ENCODE data around the gene BMP3.
"Not testable (repeated sequence)": the region's sequence is repeated elsewhere in the genome, so short reads cannot be mapped to it uniquely, and the experiment has no call there.

Gene BMP3, protein sequence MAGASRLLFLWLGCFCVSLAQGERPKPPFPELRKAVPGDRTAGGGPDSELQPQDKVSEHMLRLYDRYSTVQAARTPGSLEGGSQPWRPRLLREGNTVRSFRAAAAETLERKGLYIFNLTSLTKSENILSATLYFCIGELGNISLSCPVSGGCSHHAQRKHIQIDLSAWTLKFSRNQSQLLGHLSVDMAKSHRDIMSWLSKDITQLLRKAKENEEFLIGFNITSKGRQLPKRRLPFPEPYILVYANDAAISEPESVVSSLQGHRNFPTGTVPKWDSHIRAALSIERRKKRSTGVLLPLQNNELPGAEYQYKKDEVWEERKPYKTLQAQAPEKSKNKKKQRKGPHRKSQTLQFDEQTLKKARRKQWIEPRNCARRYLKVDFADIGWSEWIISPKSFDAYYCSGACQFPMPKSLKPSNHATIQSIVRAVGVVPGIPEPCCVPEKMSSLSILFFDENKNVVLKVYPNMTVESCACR

DNA sequence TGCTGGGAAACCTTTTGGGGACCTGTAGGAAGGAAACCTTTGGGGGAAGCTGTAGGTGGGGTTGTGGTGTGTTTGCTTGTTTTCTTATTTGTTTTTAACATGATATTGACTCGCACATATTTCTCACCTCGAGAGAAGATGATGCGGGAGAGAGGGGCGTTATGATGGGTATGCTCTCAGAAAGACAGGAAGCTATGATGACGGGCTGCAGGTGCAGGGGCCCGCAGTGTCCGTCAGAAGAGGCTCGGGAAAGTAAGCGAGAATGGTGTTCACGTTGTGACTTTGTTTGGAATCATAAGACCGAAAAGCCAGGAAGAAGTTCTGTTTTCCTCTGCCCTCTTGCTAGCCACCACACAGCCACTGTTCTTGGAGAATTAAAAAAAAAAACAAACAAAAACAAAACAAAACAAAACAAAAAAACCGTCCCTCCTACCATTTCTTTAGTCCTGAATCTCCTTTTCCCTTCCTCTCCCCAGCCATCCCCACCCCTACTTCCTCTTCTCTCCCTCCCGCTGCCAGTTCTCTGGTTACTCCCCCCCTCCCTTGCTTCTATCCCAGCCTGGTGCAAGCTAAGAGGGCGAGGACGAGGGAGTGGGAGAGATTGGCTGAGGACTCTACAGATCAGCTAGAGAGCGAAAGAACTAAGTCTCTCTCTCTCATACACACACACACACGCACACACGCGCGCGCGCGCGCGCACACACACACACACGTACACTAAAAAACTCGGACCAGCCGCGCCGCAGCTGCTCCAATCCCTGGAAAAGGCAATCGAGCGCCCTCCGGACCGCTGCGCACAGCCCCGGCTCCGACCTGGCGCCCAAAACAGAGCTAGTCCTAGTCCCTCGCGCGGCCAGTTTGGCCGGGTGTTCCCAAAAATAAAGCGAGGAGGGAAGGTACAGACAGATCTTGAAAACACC lies at the start of gene BMP3:
Gene BMP3 (plus strand): TSS at position 648 of the 920 bp plus-strand sequence. CDS start 577 bp downstream, outside the sequence.
- DNase-seq (ENCODE audit: low read depth) = no peak

DNA sequence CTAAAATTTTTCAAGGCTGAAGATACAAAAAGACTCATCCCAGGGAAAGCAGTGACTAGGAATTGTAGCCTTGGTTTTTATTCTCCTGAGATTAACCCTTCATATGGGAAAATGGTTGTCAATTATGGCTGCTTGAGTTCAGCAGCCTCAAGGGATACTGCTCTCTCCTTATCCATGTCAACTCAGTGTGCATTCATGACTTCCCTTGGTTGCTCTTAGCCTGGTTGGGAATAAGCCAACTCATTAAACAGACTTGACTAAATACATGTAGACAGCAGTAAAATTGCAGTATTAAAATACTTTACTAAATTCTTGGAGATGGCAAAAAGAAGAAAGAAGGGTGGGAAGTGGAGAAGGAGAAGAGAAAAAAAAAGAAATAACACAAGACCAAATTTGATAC lies 44.5 kb upstream of the BMP3 start:
- no peak for DNase-seq (ENCODE audit: low read depth)

DNA sequence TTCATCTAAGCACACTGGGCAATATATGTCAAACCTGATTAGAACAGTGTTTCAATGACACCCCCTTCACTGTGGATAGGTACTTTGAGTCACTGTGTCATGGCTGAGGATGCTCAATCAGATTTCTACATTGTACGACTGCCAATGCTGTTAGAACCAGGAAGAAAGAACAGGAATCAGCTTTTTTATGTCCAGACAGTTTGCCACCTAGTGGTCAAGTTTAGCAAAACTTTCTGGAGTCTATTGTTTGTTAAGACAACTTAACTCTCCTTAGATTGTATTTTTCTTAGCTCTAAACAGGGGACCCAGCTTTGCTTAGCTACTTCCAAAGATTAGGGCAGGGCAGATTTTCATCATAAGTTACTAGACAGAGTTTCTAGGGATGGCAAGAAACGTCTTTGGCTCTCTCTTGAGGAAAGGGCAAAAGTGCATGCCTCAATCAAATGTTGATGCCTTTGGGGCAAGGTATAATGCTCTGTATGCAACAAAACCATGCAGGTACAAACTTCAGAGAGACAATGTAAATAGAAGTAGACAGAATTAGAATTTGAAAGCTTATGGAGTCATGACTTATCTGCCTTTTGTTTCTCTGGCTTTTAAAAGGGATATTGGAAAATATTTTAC lies 40.5 kb upstream of the BMP3 start:
- no peak for DNase-seq (ENCODE audit: low read depth)

DNA sequence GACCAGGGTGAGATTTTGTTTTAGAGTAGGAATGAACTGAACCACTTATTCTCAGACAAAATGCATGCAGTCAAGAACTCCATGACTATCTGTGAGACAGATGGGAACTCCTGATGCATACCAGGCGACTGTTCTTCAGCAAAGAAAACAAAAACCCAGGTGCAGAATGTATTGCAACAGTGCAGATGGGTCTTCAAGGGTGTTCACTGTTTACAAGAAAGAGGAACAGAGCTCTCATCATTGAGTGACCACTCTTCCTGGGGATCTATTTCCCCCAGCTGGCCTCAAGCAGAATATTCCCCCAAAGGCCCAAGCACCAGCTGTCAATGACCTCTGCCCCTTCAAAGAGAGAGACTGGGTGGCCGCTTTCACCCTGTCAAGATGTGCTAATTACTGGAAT lies 39.7 kb upstream of the BMP3 start:
- no peak for DNase-seq (ENCODE audit: low read depth)

DNA sequence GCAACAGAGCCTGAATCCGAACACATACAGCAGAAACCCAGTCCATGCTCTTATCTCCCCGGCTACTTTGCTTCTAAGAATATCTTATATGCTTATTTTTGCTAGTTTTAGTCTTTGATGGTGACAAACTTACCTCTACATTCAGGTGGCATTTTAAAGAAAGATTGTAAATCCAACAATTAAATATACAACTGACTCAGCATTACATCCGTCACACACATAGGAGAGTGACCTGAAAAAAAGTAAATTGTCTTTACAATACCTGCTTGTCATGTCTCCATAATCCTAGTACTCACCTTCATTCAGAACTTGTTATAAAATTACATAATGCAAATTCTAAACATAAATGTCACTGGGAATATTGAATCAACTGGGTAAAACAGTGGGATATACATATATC lies 30.6 kb upstream of the BMP3 start:
- no peak for DNase-seq (ENCODE audit: low read depth)

DNA sequence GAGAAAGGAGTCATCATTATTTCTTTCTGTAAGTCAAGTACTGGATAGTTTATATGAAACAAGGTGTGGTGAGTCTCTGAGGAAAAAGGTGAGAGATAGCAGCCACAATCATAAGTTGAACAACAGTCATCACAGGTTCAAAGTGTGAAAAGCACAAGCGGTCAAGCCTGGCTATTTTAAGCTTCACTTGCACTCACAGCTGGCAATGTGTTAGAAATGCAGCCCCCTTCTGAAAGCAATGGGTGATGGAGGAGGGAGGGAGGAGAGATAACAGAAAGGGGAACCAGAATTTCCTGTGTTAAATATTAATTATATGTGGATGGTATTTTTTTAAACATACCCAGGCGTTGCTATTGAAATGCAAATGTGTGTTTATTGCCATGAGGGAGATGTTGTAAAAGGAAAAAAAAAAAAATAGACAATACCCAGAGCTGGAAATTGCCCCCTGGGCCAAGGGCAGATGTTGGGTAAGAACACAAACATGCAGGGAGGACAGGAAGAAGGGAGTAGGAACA lies 26.9 kb upstream of the BMP3 start:
- DNase-seq (ENCODE audit: low read depth) = no peak

DNA sequence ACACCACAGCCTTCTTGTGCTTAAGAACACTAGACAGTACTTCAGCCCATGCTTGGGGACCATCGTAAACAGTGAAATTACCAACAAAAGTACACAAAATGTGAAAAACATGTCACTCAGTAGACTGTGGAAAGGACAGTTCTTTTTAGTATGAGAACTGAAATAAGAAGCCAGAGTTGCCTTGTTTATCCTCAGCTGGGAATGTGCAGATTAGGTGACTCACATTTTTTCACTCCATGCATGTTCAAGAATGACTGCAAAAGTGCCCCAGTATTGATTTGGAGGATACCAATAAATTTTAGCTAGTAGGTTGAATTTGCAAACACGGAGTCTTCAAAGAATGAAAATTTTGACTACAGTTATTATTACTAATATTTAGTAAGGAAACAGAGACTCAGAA lies 23.1 kb upstream of the BMP3 start:
- DNase-seq (ENCODE audit: low read depth) = no peak

DNA sequence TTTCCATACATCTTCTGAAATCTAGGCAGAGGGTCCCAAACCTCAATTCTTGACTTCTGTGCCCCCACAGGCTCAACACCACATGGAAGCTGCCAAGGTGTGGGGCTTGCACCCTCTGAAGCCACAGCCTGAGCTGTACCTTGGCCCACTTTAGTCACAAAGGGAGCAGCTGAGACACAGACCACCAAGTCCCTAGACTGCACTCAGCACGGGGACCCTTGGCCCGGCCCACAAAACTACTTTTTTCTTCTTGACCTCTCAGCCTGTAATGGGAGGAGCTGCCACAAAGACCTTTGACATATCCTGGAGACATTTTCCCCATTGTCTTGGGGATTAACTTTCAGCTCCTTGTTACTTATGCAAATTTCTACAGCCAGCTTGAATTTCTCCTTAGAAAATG lies 13.9 kb upstream of the BMP3 start:
- DNase-seq (ENCODE audit: low read depth) = not testable (repeated sequence)

DNA sequence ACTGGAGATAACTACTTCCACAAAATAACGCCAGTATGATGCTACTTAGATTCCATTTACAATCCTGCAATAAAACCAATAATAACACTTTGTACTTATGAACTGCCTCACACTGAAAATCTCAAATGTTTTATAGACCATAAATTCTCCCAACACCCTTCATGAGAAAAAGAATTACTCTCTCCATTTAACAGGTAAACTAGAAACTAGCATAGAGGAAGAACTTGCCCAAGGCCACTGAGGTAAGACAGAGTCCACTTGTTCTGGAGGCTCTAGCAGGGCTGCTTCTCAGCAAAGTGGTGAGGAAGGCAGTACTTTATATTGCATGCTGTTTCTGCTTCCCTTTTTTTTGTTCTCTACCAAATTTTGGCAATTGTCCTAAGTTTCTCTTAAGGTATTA lies 11.5 kb upstream of the BMP3 start:
- no peak for DNase-seq (ENCODE audit: low read depth)

DNA sequence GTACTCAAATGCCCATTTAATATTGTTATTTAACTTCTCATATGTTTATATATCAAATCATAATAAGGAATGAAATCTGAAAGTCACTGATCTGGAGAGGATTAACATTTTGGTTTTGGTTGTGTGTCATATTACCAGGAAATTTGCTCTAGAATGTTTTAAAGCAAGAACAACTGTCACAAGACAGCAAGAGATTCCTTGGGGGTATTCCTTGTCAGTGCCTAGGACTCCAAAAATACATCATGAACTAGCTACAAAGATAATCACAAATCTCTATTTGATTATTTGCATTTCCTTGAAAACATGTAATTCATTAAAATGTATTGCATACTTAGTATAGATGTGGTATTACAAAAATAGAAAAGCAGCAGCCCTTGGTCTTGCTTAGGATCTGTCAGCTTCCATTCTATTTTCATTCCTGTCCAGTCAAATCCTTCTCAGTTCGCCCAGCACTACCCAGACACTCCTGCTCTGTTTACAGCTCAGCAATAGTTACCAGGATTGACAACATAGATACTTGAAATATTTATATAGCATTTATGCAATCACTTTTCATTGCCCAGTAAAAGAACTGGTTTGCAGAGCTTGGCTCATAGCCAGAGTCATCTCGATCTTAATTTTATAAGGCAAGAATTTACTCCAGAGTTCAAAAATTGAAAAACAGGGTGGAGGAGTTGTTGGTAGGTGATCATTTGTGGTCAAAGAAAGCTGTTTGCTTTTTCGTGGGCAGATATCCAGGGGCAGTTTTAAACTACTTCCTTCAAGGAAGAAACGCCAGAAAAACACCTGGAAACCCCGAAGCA lies 9.2 kb upstream of the BMP3 start:
- DNase-seq (ENCODE audit: low read depth) = no peak

DNA sequence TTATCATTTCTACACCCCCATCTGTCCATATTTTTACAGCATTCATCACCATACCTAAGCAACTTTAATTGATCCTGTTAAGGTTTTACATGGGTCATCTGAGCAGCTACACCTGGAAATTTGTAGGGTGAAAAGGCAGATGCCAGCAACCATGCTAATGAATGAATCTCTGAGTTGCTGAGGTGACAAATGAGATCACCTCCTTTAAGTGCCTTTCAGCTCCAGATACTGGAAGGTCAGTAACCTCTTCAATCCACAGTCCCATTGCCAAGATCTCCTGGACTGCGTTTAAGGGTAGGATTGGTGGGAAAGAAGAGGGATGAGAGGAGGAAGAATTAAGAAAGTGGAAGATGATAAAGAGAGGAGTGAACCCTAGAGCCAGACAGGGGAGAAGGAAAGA lies 8.5 kb upstream of the BMP3 start:
- no peak for DNase-seq (ENCODE audit: low read depth)

DNA sequence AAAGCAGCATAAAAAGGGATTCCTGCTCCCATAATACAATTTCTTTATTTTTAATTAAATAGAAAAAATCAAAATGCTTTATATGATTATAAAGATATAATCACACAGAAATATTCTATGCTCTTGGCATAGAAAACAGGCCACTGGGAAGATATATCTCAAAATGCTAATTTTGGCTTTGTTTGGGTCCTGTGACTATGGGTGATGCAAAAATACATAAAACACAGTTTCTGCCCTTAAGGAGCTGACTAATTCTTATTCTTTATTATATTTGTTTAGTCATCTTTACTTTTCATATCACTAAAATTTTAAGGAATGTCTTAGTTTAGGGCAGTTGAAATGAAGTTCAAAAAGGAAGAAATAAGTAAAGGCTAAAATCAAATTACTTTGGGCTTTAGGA lies 7.0 kb upstream of the BMP3 start:
- no peak for DNase-seq (ENCODE audit: low read depth)

DNA sequence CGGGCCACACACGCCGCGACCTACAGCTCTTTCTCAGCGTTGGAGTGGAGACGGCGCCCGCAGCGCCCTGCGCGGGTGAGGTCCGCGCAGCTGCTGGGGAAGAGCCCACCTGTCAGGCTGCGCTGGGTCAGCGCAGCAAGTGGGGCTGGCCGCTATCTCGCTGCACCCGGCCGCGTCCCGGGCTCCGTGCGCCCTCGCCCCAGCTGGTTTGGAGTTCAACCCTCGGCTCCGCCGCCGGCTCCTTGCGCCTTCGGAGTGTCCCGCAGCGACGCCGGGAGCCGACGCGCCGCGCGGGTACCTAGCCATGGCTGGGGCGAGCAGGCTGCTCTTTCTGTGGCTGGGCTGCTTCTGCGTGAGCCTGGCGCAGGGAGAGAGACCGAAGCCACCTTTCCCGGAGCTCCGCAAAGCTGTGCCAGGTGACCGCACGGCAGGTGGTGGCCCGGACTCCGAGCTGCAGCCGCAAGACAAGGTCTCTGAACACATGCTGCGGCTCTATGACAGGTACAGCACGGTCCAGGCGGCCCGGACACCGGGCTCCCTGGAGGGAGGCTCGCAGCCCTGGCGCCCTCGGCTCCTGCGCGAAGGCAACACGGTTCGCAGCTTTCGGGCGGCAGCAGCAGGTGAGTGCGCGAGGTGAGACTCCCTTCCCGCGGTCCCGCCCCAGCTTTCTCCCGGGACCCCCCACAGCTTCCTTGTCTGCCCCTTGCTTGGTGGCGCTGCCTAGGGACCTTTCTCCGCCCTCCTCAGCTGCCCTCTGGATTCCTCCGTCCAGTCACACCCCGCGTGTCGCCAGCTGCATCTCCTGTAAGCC lies 678 bp downstream of the BMP3 start:
- DNase-seq (ENCODE audit: low read depth) = no peak

DNA sequence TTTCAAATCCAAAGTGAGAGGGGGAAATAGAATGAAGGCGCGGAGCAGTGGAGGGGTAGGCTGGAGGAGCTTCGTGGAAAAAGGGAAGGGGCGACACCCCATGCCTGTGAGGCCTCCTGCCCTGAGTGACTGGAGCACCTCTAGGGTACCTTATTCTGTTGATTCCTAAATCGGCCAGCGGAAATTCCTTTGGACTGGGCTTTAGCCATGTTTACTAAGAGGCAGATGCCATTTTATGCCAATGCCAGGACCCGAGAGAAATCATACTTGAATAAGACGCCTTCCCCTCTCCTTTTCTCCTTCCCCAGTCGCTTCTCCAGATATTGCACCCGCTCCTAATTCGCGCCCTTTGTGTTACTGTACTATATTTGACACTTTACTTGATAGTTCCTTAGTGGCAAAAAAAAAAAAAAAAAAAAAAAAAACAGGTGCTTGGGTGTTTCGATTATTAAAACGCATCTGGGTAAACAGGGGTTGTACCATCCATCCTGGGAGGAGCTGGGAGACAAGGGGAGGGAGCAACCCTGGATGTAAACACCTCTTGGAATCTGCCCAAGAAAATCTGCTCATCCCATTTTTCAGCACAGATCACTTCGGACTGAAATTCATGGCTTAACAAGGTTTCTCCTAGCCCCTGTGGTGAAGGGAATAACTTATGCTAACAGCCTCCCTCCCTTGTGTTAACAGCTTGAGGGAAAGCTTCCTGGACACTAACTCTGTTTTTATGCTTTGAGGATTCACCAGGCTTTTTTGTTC lies 1.5 kb downstream of the BMP3 start:
- DNase-seq (ENCODE audit: low read depth) = no peak

DNA sequence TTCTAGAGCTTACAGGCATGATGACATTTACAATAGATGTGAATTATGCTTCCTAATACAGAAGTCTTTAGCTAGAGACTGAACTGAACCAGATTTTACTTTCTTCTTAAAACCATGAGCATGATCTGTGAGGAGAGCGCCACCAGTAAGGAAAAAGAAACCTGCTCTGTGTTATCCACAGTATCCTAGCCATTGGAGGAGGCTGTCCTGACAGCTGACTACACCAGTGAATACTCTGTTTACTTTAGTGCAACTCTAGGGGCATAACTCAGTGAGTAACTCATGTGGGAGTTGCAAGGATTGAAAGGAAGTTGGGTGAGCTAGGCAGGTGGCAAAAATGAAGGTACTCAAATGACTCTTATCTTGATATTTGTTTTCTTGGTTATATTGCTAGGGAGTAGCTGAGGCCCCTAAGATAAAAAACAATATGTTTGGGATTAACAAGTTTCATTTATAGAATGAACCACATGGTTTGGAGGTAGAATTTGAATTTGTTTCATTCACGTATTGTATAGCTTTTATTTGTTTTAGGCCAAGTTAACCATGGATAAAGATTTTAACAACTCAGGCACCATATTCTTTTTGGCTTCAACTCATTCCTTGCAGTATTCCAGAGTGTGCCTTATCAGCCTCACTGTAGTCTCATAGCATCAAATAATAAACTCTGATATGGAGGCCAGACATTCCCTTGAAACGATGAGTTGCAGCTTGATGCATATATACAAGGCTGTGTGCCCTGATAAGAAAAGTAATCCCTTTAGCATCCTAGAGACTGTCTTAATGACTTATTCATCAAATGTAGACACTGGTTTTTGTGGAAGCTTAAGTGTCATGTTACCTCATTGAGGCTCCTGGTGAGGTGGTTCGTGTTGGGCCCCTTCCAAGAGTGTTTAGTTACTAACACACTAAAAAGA lies 2.5 kb downstream of the BMP3 start:
- DNase-seq (ENCODE audit: low read depth) = no peak

DNA sequence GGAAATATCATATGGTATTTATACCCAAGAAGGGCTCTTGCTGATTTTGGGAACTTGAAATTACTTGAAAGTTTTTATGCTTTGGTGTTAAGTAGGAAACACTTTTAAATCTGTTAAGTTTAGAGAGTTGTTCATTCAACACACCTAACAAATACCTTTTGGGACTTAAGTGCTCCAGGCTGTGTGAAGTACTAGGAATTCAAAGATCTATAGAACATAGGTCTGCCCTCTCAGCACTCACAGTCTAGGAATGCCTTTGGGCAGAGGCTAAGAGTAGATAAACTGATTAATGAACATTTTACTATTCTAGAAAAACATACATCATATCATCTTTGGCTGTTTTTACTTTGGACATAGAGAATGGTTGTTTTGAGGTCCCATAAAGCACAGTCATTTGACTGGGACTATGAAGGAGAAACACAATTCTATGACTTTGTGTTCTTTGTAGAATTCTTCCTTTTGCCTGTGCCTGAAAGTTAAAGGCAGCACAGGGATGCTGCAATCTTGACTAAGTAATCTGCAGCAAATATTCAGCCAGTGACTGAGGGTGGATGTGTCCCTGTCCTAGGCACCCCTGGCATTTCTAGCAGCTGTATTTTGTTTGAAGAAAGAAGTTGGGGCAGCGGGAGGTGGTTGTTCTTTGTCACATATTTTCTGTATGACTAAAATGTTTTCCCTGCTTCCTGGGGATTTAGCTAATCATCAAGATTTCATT lies 8.3 kb downstream of the BMP3 start:
- no peak for DNase-seq (ENCODE audit: low read depth)

DNA sequence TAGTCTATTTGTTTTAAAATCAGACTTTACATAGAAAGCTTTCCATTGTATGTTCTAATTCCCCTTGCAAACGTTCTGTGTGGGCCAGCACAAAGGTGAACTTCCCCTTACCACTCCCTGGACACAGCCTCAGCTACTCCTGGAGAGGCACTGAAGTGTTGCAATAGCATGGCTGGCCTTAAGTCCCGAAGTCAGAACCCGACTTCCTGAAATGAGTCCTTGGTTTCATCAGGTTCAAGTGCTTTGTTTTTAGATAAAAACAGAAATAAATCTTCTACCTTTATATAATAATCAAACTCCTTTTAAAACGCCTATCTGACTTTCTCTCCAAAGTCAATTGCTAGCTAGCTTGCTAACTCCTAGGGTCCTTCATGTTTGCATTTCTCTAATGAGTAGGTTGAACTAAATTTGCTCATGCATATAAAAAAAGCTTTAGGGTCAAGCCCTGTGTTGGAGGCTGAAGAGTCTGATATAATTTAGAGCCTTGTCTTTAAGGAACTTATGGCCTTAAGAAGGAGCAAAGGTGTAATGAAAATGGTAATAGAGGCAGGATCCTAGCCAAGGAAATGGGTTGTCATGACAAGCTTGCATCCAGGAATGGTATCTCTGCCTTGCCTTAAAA lies 9.0 kb downstream of the BMP3 start:
- DNase-seq (ENCODE audit: low read depth) = no peak

Data from stimulated activated CD8-positive, alpha-beta memory T cell treated with anti-CD3 and anti-CD28 coated beads, Interleukin-12 subunit alpha, Interleukin-12 subunit beta, amount 100 ng/mL, for 4 hours (primary cell).